ENCODE data around the gene PLA2G7.

- TF ChIP-seq CTCF (IDR thresholded peaks at IDR 0.05 in 8 of 11, conservative IDR thresholded peaks at IDR 0.05 in 3 of 11) (no peak), POLR2A (IDR thresholded peaks at IDR 0.05) (no peak), POLR2AphosphoS5 (IDR thresholded peaks at IDR 0.05) (no peak)
Measured at GRCh38 chr6:46777476-46778346, 42.5 kb upstream of the PLA2G7 start.
